ENCODE measurements around the gene ADPRH. TPM values are rescaled to one million over a fixed set of nuclear protein-coding genes. Genes with fewer than 3 reads are reported as not detected.

Gene ADPRH
- total RNA-seq, 1 donor from 2014 or later: 5.1 TPM

- Mint-ChIP-seq H3K27ac (ENCODE audit: unreplicated experiment) (no peak overlapping the region), H3K4me1 (ENCODE audit: unreplicated experiment) (peaks cover 12% of the 10 kb centered on the region), H3K27me3 (ENCODE audit: unreplicated experiment) (peaks cover 2% of the 10 kb centered on the region), H3K4me3 (ENCODE audit: unreplicated experiment) (no peak overlapping the region), H3K9me3 (ENCODE audit: unreplicated experiment) (no peaks in the 10 kb centered on the region), H3K36me3 (ENCODE audit: low read depth, unreplicated experiment) (no peaks in the 10 kb centered on the region)
- TF ChIP-seq, protein P1, sequence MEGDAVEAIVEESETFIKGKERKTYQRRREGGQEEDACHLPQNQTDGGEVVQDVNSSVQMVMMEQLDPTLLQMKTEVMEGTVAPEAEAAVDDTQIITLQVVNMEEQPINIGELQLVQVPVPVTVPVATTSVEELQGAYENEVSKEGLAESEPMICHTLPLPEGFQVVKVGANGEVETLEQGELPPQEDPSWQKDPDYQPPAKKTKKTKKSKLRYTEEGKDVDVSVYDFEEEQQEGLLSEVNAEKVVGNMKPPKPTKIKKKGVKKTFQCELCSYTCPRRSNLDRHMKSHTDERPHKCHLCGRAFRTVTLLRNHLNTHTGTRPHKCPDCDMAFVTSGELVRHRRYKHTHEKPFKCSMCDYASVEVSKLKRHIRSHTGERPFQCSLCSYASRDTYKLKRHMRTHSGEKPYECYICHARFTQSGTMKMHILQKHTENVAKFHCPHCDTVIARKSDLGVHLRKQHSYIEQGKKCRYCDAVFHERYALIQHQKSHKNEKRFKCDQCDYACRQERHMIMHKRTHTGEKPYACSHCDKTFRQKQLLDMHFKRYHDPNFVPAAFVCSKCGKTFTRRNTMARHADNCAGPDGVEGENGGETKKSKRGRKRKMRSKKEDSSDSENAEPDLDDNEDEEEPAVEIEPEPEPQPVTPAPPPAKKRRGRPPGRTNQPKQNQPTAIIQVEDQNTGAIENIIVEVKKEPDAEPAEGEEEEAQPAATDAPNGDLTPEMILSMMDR (IDR thresholded peaks at IDR 0.05; ENCODE audit: unreplicated experiment): no peak
- DNase-seq (ENCODE audit: low spot score): no peak
Observed at GRCh38 chr3:119553823-119554415, 25.4 kb upstream of the ADPRH start.

GRCh38 chr3:119555309-119555735 is 24.0 kb upstream of the ADPRH start:
- H3K9me3 Mint-ChIP-seq (ENCODE audit: unreplicated experiment): no peaks in the 10 kb centered on the region
- H3K4me3 Mint-ChIP-seq (ENCODE audit: unreplicated experiment): no peak overlapping the region
- peaks cover 12% of the 10 kb centered on the region for H3K4me1 Mint-ChIP-seq (ENCODE audit: unreplicated experiment)
- TF ChIP-seq, protein P1 (IDR thresholded peaks at IDR 0.05; ENCODE audit: unreplicated experiment): no peak
- no peaks in the 10 kb centered on the region for H3K36me3 Mint-ChIP-seq (ENCODE audit: low read depth, unreplicated experiment)
- H3K27ac Mint-ChIP-seq (ENCODE audit: unreplicated experiment): no peak overlapping the region
- DNase-seq (ENCODE audit: low spot score): no peak
- no peaks in the 10 kb centered on the region for H3K27me3 Mint-ChIP-seq (ENCODE audit: unreplicated experiment)

DNA sequence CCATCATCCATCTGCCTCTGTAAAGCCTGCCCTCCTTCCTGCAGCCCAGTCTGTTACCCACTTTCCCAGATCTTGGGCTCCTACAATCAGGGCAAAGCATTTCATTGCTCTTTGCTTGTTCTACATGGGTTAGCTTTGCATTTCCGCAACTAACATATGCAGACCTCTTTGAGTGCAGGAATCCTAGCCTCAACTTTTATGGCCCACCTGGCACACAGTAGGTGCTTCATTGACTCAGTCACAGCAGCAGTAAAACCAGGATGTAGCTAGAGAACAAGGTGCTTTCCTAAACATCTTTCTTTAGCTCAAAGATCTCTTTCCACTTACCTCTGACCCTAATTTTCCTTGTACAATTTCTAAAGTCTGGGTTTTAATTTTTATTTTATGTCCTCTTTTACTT is 23.4 kb upstream of the ADPRH start:
- H3K9me3 Mint-ChIP-seq (ENCODE audit: unreplicated experiment): no peaks in the 10 kb centered on the region
- H3K27ac Mint-ChIP-seq (ENCODE audit: unreplicated experiment): no peak overlapping the region
- no peaks in the 10 kb centered on the region for H3K27me3 Mint-ChIP-seq (ENCODE audit: unreplicated experiment)
- TF ChIP-seq, protein P1 (IDR thresholded peaks at IDR 0.05; ENCODE audit: unreplicated experiment): no peak
- H3K4me1 Mint-ChIP-seq (ENCODE audit: unreplicated experiment): peaks cover 12% of the 10 kb centered on the region
- DNase-seq (ENCODE audit: low spot score): no peak
- no peak overlapping the region for H3K4me3 Mint-ChIP-seq (ENCODE audit: unreplicated experiment)
- no peaks in the 10 kb centered on the region for H3K36me3 Mint-ChIP-seq (ENCODE audit: low read depth, unreplicated experiment)

DNA sequence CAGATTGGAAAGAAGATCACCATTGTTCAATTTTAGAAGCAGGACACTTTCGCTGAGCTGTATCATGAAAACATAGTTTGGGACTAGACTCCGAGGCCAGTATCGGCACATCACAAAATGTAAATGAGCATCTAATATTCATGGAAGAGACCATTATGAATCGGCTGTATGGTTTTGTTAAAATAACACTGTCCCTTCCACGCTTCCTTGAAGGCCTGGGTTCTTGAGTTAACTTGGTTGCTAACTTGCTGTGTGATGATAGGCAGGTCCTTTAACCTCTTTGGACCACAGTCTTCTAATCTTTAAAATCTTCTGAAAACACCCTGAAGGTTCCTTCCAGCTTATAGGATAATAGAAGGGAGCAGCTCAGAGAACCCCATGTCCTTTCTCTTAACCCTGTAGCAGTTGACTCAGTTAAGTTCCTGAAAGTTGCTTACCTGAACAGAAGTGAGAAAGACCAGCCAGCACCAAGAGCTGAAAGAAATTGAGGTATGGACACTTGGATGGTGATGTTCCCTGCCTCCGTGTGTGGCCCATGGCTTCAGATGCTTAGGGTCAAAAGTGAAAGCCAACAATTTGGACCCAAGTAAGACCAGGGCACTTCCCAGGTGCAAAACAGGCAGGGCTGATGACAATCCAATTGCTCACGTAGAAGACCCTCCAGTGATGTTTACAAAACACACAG is 22.0 kb upstream of the ADPRH start:
- Mint-ChIP-seq H3K36me3 (ENCODE audit: low read depth, unreplicated experiment) (no peaks in the 10 kb centered on the region), H3K4me1 (ENCODE audit: unreplicated experiment) (peaks cover 12% of the 10 kb centered on the region), H3K4me3 (ENCODE audit: unreplicated experiment) (no peak overlapping the region), H3K27me3 (ENCODE audit: unreplicated experiment) (no peaks in the 10 kb centered on the region), H3K27ac (ENCODE audit: unreplicated experiment) (no peak overlapping the region), H3K9me3 (ENCODE audit: unreplicated experiment) (no peaks in the 10 kb centered on the region)
- no peak for DNase-seq (ENCODE audit: low spot score)
- TF ChIP-seq, protein P1 (IDR thresholded peaks at IDR 0.05; ENCODE audit: unreplicated experiment): no peak

DNA sequence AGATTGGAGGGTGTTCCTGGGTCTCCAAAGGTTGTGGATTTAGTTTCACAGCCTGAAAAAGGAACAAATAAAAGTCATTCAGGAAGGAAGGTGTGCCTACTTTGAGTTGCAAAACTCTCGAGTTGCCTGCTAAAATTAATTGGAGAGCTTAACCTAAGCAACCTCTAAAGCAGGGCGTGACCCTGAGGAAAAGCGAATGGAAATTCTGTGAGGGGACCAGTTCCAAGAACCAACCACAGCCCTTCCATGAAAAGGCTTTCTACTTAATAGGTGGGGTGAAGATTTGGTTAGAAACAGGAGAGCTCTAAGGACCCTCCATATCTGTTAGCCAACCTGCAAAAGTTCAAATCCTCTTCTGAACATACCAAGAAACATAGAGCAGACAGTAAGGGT is 21.4 kb upstream of the ADPRH start:
- H3K36me3 Mint-ChIP-seq (ENCODE audit: low read depth, unreplicated experiment): no peaks in the 10 kb centered on the region
- no peaks in the 10 kb centered on the region for H3K9me3 Mint-ChIP-seq (ENCODE audit: unreplicated experiment)
- H3K27me3 Mint-ChIP-seq (ENCODE audit: unreplicated experiment): no peaks in the 10 kb centered on the region
- H3K27ac Mint-ChIP-seq (ENCODE audit: unreplicated experiment): no peak overlapping the region
- no peak overlapping the region for H3K4me3 Mint-ChIP-seq (ENCODE audit: unreplicated experiment)
- DNase-seq (ENCODE audit: low spot score): no peak
- peaks cover 12% of the 10 kb centered on the region for H3K4me1 Mint-ChIP-seq (ENCODE audit: unreplicated experiment)
- TF ChIP-seq, protein P1 (IDR thresholded peaks at IDR 0.05; ENCODE audit: unreplicated experiment): no peak

Data from endothelial cell (in vitro differentiated cells).